Loucy (cell line): Measurements from ENCODE around the gene MT1H.

Source experiments
- EZH2phosphoT487 ChIP-seq: fragments of 200-600 bp; IDR thresholded peaks from 2 replicates; pipeline ENCODE4 v1.6.1; 2018; ENCODE audit warnings: antibody characterized with exemption, mild to moderate bottlenecking, moderate library complexity, borderline replicate concordance
- TF ChIP-seq, protein P1 (sequence below): fragments of 200-600 bp; sonication (generic); conservative IDR thresholded peaks from 2 replicates; pipeline ENCODE4 v1.5.1; 2014; ENCODE audit warnings: mild to moderate bottlenecking, antibody characterized with exemption, low read length

DNA sequence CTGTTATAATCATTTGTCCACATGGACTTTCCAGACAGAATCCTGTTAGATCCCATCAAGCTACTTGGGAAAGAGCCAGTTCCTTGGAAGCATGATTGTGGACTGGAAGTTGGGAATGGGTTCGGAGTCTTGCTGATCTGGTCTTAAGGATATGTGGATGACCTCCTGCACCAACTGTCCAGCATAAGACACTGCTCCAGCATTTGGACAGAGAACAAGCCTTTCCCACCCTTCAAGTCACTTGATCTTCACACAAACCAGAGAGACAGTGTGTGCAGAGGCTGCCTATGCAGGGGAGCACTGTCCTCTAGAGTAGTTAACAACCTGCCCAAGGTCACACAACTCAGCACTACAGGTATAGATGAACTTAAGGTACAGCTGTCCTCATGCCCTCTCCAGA, 23.8 kb upstream of the MT1H start:
- TF ChIP-seq, protein P1, sequence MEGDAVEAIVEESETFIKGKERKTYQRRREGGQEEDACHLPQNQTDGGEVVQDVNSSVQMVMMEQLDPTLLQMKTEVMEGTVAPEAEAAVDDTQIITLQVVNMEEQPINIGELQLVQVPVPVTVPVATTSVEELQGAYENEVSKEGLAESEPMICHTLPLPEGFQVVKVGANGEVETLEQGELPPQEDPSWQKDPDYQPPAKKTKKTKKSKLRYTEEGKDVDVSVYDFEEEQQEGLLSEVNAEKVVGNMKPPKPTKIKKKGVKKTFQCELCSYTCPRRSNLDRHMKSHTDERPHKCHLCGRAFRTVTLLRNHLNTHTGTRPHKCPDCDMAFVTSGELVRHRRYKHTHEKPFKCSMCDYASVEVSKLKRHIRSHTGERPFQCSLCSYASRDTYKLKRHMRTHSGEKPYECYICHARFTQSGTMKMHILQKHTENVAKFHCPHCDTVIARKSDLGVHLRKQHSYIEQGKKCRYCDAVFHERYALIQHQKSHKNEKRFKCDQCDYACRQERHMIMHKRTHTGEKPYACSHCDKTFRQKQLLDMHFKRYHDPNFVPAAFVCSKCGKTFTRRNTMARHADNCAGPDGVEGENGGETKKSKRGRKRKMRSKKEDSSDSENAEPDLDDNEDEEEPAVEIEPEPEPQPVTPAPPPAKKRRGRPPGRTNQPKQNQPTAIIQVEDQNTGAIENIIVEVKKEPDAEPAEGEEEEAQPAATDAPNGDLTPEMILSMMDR = no peak
- TF ChIP-seq EZH2phosphoT487 = no peak
